PFSK-1 (cell line): ENCODE data around the gene FZD7.

Source experiments
- FOXP2 ChIP-seq: optimal IDR thresholded peaks from 2 replicates; pipeline ENCODE3; 2011; ENCODE audit warnings: borderline replicate concordance, control low read depth, inconsistent platforms; ENCODE audit not compliant: insufficient read depth; ENCODE audit errors: extremely low read length, extremely low read depth
- POLR2AphosphoS5 ChIP-seq: IDR thresholded peaks from 2 replicates; pipeline ENCODE4 v1.6.1; 2012; ENCODE audit warnings: low read depth, mild to moderate bottlenecking, control low read depth, low read length, moderate library complexity
- SIN3A ChIP-seq: IDR thresholded peaks from 2 replicates; pipeline ENCODE4 v1.6.1; 2012; ENCODE audit warnings: mild to moderate bottlenecking, low read length, moderate library complexity, borderline replicate concordance; ENCODE audit not compliant: insufficient read depth
- TAF1 ChIP-seq: IDR thresholded peaks from 2 replicates; pipeline ENCODE4 v1.6.1; 2012; ENCODE audit warnings: low read length, control low read depth, borderline replicate concordance; ENCODE audit not compliant: insufficient read depth

- no peak for TF ChIP-seq POLR2AphosphoS5
- no peak for TF ChIP-seq TAF1
- TF ChIP-seq FOXP2 = no peak
- no peak for TF ChIP-seq SIN3A
Observed at GRCh38 chr2:202017940-202018339, 15.7 kb upstream of the FZD7 start.
